Endothelial cell of umbilical vein (primary cell): ENCODE data around the gene INTS1. TPM values are rescaled to one million over a fixed set of nuclear protein-coding genes. Genes with fewer than 3 reads are reported as not detected.
A peak's percentile ranks its signal among the peaks of the same experiment; 100 is the strongest.

Experiments
- BruUV-seq: library from RNA; stranded (reverse); fragments of 400-500 nt; replicated peaks from 2 replicates; lab custom pipeline; 2021; lab: Mats Ljungman, UMichigan
- CTCF ChIA-PET: fragments of 300-600, 350-600 bp; sonication (Branson Sonifier 250); formaldehyde crosslinking; loops from one replicate; lab custom pipeline; 2021; ENCODE audit warnings: antibody characterized with exemption, inconsistent platforms; lab: Charles Lee
- POLR2A ChIA-PET: fragments of 300-600, 350-600 bp; sonication (Branson Sonifier 250); formaldehyde crosslinking; loops from one replicate; lab custom pipeline; 2021; ENCODE audit warnings: antibody characterized with exemption, inconsistent platforms; lab: Charles Lee
- DNase-seq: peaks from one replicate; pipeline ENCODE4 v3.0.0-alpha.2; 2011; ENCODE audit warnings: low read depth, low spot score
- FAIRE-seq: peaks from 2 replicates; lab custom pipeline; 2011; peaks lifted over from hg19 to GRCh38; lab: Jason Lieb, UNC
- H2AFZ ChIP-seq: 2 replicates; pipeline ENCODE4 v1.6.0; 2012; ENCODE audit warnings: low read depth, low read length, control low read depth, inconsistent platforms
- H3K27ac ChIP-seq: 2 replicates; pipeline ENCODE4 v1.5.1; 2011; ENCODE audit warnings: low read depth, mild to moderate bottlenecking, control low read depth, low read length, moderate library complexity; ENCODE audit not compliant: insufficient read depth
- H3K27me3 ChIP-seq, 2 experiments: 2 replicates each; pipeline versions ENCODE4 v1.6.0 to v1.6.1; 2011; ENCODE audit warnings: low read length in 2 of 2, mixed read lengths in 1 of 2; ENCODE audit not compliant: control insufficient read depth in 2 of 2, insufficient read depth in 2 of 2
- H3K36me3 ChIP-seq, 2 experiments: 2 replicates in 1 of 2; 3 replicates in 1 of 2; pipeline ENCODE4 v1.5.1; 2011; ENCODE audit warnings: low read length in 2 of 2, mild to moderate bottlenecking in 1 of 2, moderate library complexity in 1 of 2; ENCODE audit not compliant: control insufficient read depth in 2 of 2, insufficient read depth in 2 of 2; ENCODE audit errors: extremely low read depth in 1 of 2
- H3K4me1 ChIP-seq: 3 replicates; pipeline ENCODE4 v1.5.1; 2011; ENCODE audit warnings: mild to moderate bottlenecking, low read length; ENCODE audit not compliant: control insufficient read depth, insufficient read depth; ENCODE audit errors: extremely low read depth
- H3K4me2 ChIP-seq: 2 replicates; pipeline ENCODE4 v1.6.1; 2011; ENCODE audit warnings: low read length, control low read depth, mixed read lengths; ENCODE audit not compliant: insufficient read depth
- H3K4me3 ChIP-seq, 3 experiments: fragments of 200-600 bp in 1 of 3; sonication (generic), shearing (Covaris generic) in 1 of 3; replicated peaks in 1 of 3; 2 replicates each; pipeline ENCODE4 v1.5.1; 2011 to 2016; ENCODE audit warnings: control low read depth in 3 of 3, low read length in 3 of 3, mild to moderate bottlenecking in 2 of 3, inconsistent platforms in 1 of 3, low read depth in 1 of 3, moderate library complexity in 1 of 3; ENCODE audit not compliant: insufficient read depth in 1 of 3
- H3K79me2 ChIP-seq: 2 replicates; pipeline ENCODE4 v1.6.0; 2012; ENCODE audit warnings: low read length, inconsistent platforms; ENCODE audit not compliant: control insufficient read depth, insufficient read depth
- H3K9ac ChIP-seq: replicated peaks from 2 replicates; pipeline ENCODE3; 2011; ENCODE audit warnings: low read length, control low read depth; ENCODE audit not compliant: insufficient read depth; ENCODE audit errors: extremely low read depth
- H3K9me1 ChIP-seq: replicated peaks from 3 replicates; pipeline ENCODE4 v1.6.0; 2011; ENCODE audit warnings: mild to moderate bottlenecking, low read length; ENCODE audit not compliant: control insufficient read depth, insufficient read depth; ENCODE audit errors: extremely low read depth
- H3K9me3 ChIP-seq: replicated peaks from 2 replicates; pipeline ENCODE4 v1.5.1; 2012; ENCODE audit warnings: low read length, inconsistent platforms; ENCODE audit not compliant: control insufficient read depth, insufficient read depth
- H4K20me1 ChIP-seq: replicated peaks from 2 replicates; pipeline ENCODE3; 2011; ENCODE audit warnings: mild to moderate bottlenecking, low read length; ENCODE audit not compliant: control insufficient read depth, insufficient read depth; ENCODE audit errors: extremely low read depth
- EZH2 ChIP-seq: IDR thresholded peaks from 2 replicates; pipeline ENCODE4 v1.6.1; 2012; ENCODE audit warnings: borderline replicate concordance, low read depth, mild to moderate bottlenecking, moderate library complexity, low read length, inconsistent platforms; ENCODE audit not compliant: severe bottlenecking
- JUN ChIP-seq: IDR thresholded peaks from 2 replicates; pipeline ENCODE4 v1.6.1; 2011; ENCODE audit warnings: borderline replicate concordance, low read depth; ENCODE audit not compliant: insufficient read length, insufficient read depth
- MAX ChIP-seq: IDR thresholded peaks from 2 replicates; pipeline ENCODE4 v1.6.1; 2011; ENCODE audit not compliant: insufficient read depth, insufficient read length
- POLR2A ChIP-seq: IDR thresholded peaks from 2 replicates; pipeline ENCODE4 v1.6.1; 2012; ENCODE audit warnings: low read depth, mild to moderate bottlenecking, control low read depth, low read length
- dilution Hi-C: fragments of 300-500 bp; cut with MboI; formaldehyde crosslinking; loops from one replicate; pipeline ENCODE4 v1.15.0; 2019; ENCODE audit warnings: low sequenced_read_pairs; ENCODE audit not compliant: extremely low pct_ligation_motif_present
- intact Hi-C: fragments of 100-400 bp; cut with micrococcal nuclease; formaldehyde crosslinking; loops from one replicate; pipeline ENCODE4 v1.10.0; 2022
- polyA plus RNA-seq, 4 experiments: library from polyadenylated mRNA; depleted of rRNA in 3 of 4; stranded (reverse) in 3 of 4; unstranded in 1 of 4; fragments of >200 nt; gene quantifications; 2 replicates each; pipeline versions ENCODE4 v1.2.1 to v1.2.3, GENCODE V29; 2011 to 2012; ENCODE audit warnings: missing spikeins in 1 of 4
- total RNA-seq: library from RNA; stranded (reverse); gene quantifications from 2 replicates; pipeline ENCODE4 v1.2.3, GENCODE V29; 2021

INTS1 gene
- total and polyA plus RNA-seq, 2 donors (not counting 3 experiments of a cell fraction or from before 2014, with no cell fraction given): 57.8 to 116 TPM

DNA sequence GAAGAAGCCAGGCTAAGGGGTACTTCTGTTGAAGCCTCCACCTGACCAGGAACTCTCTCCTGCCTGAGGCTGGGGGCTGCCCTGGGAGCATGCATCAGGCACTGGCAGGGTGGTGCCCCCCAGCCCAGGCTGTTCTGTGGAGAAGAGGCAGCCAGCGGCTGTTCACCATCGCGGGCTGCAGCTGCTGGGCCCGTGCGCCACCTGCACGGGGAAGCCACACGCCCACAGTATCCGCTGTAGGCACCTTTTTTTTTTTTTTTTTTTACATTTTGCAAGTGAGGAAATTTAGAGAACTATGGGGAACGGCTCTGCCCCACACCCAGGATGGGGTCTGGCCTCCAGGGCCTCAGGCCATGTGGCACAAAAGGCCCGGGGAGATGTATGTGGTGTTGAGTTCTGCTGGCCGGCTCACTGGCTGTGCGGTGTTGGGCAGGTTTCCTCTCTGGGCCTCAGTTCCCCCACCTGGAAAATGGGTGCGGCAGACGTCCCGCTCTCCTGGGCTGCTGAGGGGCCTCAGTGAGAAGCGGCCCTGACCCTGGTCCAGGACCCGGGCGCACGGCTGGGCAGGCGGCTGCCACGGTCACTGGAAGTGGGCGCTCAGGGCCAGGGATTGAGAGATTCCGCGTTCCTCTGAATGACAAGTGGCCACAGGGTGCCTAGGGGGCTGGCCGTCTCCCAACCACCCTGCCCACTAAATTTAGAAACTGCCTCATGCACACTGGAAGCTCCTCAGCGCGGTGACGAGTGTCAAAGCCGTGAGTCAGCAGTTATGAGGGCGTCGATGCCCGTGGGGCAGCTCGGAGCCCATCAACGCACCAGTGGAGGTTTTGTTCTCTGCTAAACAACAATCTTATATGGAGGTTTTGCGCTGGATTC lies 8.8 kb upstream of the INTS1 start:
- Histone ChIP-seq H3K79me2 (no peaks in the 10 kb centered on the region), H3K9me3 (no peaks in the 10 kb centered on the region), H3K36me3 (no peaks in the 10 kb centered on the region), H3K9ac (peak overlapping the region; percentile 46), H3K4me2 (peak overlapping the region; percentile 1), H4K20me1 (no peaks in the 10 kb centered on the region), H2AFZ (peak overlapping the region; percentile 89), H3K27ac (peak overlapping the region; percentile 70), H3K27me3 (no peaks in the 10 kb centered on the region), H3K9me1 (no peaks in the 10 kb centered on the region), H3K4me3 (no peak overlapping the region), H3K4me1 (peaks cover 9% of the 10 kb centered on the region)
- FAIRE-seq (peak; percentile 78), DNase-seq (peak; percentile 26)
- POLR2A ChIA-PET: no interaction called here
- dilution Hi-C loops: no loop called here
- TSS peak; percentile 73 for BruUV-seq
- CTCF ChIA-PET: interaction anchor here (1.4 kb wide), 1 partner anchor 8 kb away, joined by 5 read pairs; no protein-coding TSS in a partner anchor
- intact Hi-C loops: no loop called here
- peak; percentile 34 for TF ChIP-seq JUN
- TF ChIP-seq POLR2A: no peak
- TF ChIP-seq MAX: no peak
- no peak for TF ChIP-seq EZH2
